HG03045 (cell line): Measurements from ENCODE around the gene LMOD1.
"Not testable (repeated sequence)": the region's sequence is repeated elsewhere in the genome, so short reads cannot be mapped to it uniquely, and the experiment has no call there.

Source experiments
- ATAC-seq: cut with Tn5 transposase; IDR thresholded peaks from one replicate; pipeline ENCODE4 v1.9.1; 2021; ENCODE audit warnings: mild to moderate bottlenecking, moderate library complexity; ENCODE audit not compliant: unreplicated experiment

The LMOD1 gene

DNA sequence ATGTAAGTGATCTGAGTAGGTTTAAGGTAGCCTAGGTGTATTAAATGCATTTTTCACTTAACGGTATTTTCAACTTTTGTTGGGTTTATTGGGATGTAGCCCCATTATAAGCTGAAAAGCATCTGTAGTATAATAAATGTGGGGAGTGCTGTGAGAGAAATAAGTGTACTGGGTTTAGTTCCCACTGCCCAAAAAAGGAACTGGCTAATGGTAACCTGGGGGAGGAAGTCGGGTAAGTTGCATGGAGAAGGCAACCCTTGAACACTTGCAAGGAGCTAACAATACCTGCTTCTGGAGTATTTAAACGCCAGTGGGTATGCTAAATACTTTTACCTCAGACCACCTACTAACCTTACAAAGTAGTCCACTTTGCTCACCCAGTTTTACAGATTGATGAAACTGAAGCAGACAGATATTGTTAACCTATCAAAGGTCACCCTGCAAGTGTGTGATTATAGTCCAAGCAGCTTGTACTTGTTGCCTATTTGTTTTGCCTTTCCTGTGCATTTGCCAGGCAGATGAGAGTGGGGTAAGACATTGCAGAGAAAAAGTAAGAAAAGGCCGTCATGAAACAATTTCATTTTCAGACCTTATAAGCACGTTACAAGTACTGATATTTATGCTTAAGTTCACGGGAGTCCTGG is 65.3 kb downstream of the LMOD1 start:
- no peak for ATAC-seq

DNA sequence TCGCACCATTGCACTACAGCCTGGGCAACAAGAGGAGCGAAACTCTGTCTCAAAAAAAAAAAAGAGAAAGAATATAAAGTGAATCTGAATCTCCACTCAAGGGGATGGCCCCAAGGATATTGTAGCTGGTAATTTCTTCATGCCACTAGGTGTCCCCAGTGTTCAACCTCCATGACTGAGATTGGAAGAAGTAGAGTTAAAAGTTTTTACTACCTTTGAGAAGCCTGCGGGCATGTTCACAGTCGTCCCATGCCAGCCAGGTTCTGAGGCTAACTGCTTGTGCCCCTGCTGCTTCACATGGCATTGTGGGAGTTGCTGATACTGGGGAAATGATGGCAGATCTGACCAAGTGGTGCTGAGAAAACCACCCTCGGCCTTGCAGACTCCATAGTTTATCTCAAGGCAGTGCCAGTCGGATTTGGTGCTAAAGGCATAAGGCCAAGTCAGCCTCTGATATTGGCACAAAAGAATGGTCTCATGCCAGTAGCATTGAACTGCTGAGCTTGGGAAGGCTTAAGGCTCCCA is 68.4 kb downstream of the LMOD1 start:
- no peak for ATAC-seq

DNA sequence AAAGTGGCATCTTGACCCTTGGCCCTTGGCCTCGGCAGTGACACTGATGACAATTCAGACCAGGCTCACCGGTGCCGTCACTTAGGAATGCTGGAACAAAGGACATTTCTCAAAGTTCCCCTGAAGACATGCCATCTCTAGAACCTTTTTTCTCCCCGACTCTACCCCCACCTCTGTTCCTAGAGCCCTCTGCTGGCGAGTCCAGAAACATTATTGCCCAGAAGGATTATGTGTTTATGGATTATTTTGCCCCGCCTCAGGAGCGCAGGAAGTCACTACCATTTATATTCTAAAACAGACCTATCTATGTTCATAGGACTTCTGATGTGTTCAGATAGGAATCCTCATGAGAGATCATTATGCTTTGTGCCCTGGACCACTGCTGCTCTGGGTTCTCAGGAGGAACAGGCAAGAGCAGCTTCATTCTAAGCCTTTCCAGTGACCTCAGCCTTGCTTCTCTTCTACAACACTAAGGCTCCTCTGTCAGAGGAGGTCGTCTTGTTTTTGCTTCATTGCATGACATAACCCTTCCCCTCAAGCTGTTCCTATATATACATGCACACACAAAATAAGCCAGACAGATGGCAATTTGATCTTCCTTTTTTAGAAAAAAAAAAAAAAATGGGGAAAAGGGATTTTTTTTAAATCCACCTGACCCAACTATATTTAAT is 70.1 kb downstream of the LMOD1 start:
- no peak for ATAC-seq

DNA sequence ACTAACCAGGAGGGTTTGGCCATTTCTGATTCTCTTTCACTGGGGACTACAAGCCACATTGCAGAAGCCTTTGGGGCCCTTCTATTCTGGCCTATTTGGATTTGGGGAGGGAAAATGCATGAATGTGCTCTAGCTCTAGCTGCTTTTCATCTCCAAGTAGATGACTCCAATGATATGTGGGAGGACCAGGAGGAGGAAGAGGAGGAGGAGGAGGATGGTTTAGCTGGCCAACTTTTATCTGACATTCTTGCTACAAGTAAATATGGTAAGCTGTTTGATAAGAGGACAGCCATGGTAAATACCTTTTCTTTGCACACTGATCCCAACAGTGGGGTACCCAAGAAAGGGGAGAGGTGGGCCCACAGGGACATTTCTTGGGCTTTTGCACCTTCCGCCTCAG is 71.7 kb downstream of the LMOD1 start:
- ATAC-seq = no peak

DNA sequence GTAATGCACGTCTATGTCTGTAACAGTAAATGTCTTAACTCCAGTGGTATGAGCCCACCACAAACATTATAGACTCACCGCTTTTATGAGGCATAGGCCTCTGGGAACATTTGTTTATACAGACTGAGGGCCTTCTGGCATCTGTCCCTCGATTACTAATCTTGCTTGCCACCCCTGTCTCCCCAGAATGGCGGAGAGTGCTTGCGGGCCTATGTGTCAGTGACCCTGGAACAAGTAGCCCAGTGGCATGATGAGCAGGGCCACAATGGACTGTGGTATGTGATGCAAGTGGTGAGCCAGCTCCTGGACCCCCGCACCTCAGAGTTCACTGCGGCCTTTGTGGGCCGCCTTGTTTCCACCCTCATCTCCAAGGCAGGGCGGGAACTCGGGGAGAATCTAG is 76.0 kb downstream of the LMOD1 start:
- ATAC-seq = no peak

DNA sequence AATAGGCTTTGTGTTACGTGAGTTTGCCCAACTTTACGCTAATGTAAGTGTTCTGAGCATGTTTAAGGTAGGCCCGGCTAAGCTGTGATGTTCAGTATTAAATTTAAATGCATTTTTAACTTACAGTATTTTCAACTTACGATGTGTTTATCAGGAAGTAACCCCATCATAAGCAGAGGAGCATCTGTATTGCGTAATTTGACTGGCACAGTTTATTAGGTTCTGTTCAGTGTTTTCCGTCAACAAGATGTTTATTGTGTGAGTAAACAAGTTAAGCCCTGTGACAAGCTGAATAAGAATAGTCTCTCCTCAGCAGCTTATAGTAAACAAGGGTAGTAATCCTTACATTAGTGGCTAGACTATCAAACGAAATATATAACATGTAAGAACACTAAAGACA is 84.9 kb downstream of the LMOD1 start:
- no peak for ATAC-seq

DNA sequence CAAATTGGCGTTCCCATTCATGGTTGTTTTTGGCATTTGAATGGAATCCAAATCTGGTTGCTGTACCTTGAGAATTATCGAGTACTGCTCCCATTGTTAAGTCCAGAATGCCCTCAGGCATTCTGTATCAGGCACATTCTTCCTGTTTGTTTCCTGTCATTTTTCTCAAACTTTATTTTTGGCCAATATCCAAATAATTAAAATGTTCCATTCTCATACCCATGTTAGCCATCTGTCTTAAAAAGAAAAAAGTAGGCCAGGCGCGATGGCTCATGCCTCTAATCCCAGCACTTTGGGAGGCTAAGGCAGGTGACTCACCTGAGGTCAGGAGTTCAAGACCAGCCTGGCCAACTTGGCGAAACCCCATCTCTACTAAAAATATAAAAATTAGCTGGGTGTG is 86.9 kb downstream of the LMOD1 start:
- no peak for ATAC-seq

DNA sequence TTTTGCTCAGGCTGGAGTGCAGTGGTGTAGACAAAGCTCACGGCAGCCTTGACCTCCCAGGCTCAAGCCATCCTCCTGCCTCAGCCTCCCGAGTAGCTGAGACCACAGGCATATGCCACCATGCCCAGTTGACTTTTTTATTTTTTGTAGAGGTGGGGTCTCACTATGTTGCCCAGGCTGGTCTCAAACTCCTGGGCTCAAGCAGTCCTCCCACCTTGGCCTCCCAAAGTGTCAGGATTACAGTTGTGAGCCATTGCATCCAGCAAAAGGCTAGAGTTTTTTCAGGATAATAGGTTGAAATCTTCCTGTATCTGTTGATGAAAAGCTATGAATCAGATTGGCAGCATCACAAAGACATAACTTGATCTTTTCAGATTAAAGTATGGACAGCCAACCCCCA is 89.6 kb downstream of the LMOD1 start:
- not testable (repeated sequence) for ATAC-seq

DNA sequence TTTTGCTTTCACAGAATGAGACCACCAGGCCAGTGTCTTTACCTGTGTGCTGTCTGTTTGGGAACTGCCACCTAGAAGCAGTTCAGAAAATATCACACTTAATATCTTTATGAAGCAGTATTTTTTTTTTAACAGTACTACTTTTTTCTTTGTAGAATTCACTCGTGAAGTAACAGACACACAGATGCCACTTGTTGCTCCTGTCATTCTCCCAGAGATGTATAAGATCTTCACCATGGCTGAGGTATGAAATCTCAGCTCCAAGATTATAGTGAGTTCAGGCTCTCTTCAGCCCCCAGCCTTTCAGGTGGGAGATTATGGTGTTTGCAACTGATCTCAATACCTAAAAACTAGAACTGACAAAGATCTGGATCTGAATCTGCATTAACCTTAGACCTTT is 94.4 kb downstream of the LMOD1 start:
- no peak for ATAC-seq

DNA sequence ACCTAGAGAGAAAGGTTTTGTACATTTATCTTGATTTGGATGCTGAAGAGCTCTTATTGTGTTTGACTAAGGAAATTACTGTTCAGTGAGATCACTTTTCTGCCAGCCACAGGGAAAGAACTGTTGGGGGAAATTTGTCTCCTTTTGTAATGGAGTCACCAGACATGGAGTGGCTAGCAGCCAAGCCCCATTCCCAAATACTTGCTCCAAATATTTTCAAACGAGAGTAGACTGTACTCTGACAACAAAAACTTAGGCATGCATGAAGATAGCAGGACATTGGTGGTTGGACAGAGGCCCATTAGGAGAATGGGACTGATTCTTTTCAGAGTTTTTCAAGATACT is 96.3 kb downstream of the LMOD1 start:
- ATAC-seq = no peak

DNA sequence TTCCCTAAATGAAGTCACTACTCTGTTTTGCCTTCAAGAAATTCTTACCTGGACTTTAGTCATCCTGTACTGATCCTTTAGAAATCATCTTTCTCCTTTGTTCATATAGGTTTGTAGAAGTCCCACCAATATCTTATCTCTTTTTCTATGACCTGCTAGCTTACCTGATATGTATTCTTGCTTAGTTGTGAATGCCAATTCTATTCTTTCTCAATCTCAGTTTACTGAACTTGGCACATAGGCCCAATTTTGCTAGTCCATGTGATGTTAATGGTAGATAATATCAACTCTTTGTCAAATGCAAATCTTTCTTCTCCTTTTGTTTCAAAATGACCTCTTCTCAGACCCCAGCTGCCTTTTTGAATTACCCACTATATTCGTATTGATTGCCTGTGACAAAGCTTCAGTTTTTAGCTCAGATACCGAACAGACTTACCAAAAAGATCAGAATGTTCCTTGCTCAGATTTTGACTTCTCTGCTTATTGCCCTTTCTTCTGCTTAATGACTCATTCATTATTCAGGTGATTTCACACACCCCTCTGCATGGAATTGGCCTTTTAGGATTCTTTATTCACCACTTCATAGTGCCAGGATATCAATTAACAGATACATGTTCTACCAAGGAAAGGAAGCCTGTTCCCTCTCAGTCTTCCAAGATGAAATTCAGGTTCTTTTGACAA is 96.8 kb downstream of the LMOD1 start:
- ATAC-seq = no peak

DNA sequence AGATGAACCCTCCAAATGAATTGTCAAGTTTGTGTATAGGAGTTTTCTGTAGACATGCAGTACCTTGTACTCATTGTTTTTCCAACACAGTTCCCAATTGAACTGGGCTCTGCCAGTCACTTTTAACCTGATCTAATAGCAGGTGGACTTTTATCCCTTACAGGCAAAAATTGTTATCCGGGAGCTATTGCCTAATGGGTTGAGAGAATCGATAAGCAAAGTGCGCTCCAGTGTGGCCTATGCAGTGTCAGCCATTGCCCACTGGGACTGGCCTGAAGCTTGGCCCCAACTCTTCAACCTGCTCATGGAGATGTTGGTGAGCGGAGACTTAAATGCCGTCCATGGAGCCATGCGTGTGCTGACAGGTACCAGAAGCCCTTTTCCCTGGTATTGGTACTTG is 98.1 kb downstream of the LMOD1 start:
- ATAC-seq = no peak

DNA sequence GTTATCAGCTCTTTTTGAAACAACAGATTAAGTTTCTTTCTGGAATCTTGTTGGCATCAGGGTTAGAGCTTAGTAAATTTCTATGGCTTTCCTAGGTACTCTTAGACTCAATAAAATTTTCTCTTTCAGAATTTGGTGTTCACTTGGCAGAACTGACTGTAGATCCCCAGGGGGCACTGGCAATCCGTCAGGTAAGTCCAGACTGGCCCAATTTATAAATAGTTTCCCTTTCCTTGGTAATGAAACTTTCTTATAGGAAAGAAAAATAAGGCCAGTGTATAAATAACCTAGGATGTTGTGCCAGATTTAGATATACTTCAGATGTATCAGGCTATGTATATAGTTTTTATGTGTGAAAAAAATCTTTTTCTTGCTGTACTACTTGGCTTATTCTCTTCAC is 99.2 kb downstream of the LMOD1 start:
- no peak for ATAC-seq
